Endothelial cell (in vitro differentiated cells): ENCODE measurements around the gene NANOS2. TPM values are rescaled to one million over a fixed set of nuclear protein-coding genes. Genes with fewer than 3 reads are reported as not detected.

Source experiments
- DNase-seq: peaks from one replicate; pipeline ENCODE4 v3.0.0; 2021; ENCODE audit warnings: low spot score
- H3K27ac Mint-ChIP-seq: one replicate; pipeline ENCODE4 v1.8.0; 2021; ENCODE audit warnings: mixed read lengths, inconsistent platforms; ENCODE audit not compliant: unreplicated experiment
- H3K27me3 Mint-ChIP-seq: one replicate; pipeline ENCODE4 v1.8.0; 2021; ENCODE audit warnings: mild to moderate bottlenecking, moderate library complexity, mixed read lengths, inconsistent platforms; ENCODE audit not compliant: unreplicated experiment
- H3K36me3 Mint-ChIP-seq: one replicate; pipeline ENCODE4 v1.8.0; 2021; ENCODE audit warnings: mild to moderate bottlenecking, low read depth, mixed read lengths, inconsistent platforms; ENCODE audit not compliant: unreplicated experiment
- H3K4me1 Mint-ChIP-seq: one replicate; pipeline ENCODE4 v1.8.0; 2021; ENCODE audit warnings: mild to moderate bottlenecking, mixed read lengths, inconsistent platforms; ENCODE audit not compliant: unreplicated experiment
- H3K4me3 Mint-ChIP-seq: one replicate; pipeline ENCODE4 v1.8.0; 2021; ENCODE audit warnings: mild to moderate bottlenecking, mixed read lengths, inconsistent platforms; ENCODE audit not compliant: unreplicated experiment
- H3K9me3 Mint-ChIP-seq: one replicate; pipeline ENCODE4 v1.8.0; 2021; ENCODE audit warnings: mixed read lengths, inconsistent platforms; ENCODE audit not compliant: unreplicated experiment
- CTCF ChIP-seq: fragments of 200-600 bp; sonication (generic); IDR thresholded peaks from one replicate; pipeline ENCODE4 v1.5.0; 2021; ENCODE audit warnings: antibody characterized with exemption; ENCODE audit not compliant: unreplicated experiment
- total RNA-seq: library from RNA; stranded (reverse); fragmentation: NEBNext Ultra II Directional; extraction: Animal tissue kit (Norgen Biotek cat#: 25700); gene quantifications from one replicate; pipeline ENCODE4 v1.2.1, GENCODE V29; 2021; ENCODE audit not compliant: unreplicated experiment

Gene NANOS2
- total RNA-seq, 1 donor from 2014 or later, result not detected

GRCh38 chr19:45863335-45863839, 51.2 kb downstream of the NANOS2 start:
- no peak for DNase-seq
- TF ChIP-seq CTCF, result no peak
- Mint-ChIP-seq H3K27me3 (peaks cover 14% of the 10 kb centered on the region), H3K4me3 (peak overlapping the region; percentile 97), H3K27ac (peak overlapping the region; percentile 89), H3K36me3 (peaks cover 10% of the 10 kb centered on the region), H3K9me3 (no peaks in the 10 kb centered on the region), H3K4me1 (peaks cover 18% of the 10 kb centered on the region)

Other genes starting within 250 kb of the NANOS2 start
- 1.6 TPM for gene GIPR, start 246.6 kb downstream of the NANOS2 start, total RNA-seq
- gene SNRPD2, start 222.8 kb downstream of the NANOS2 start, total RNA-seq, result 479 TPM
- gene QPCTL, start 222.1 kb downstream of the NANOS2 start, total RNA-seq, result 10.6 TPM
- 29.9 TPM for gene FBXO46, start 183.9 kb downstream of the NANOS2 start, total RNA-seq
- gene MEIOSIN, start 181.3 kb downstream of the NANOS2 start, total RNA-seq, result not detected
- 21.9 TPM for gene SIX5, start 145.5 kb downstream of the NANOS2 start, total RNA-seq
- 80.3 TPM for gene DMPK, start 132.3 kb downstream of the NANOS2 start, total RNA-seq
- 95.3 TPM for gene DMWD, start 121.9 kb downstream of the NANOS2 start, total RNA-seq
- gene RSPH6A, start 99.5 kb downstream of the NANOS2 start, total RNA-seq, result 0.28 TPM
- gene SYMPK, start 51.6 kb downstream of the NANOS2 start, total RNA-seq, result 70.7 TPM
- gene FOXA3, start 50.5 kb downstream of the NANOS2 start, total RNA-seq, result 1.1 TPM
- gene IRF2BP1, start 28.6 kb downstream of the NANOS2 start, total RNA-seq, result 17.6 TPM
- gene MYPOP, start 12.2 kb downstream of the NANOS2 start, total RNA-seq, result 9.0 TPM
- 86.0 TPM for gene NOVA2, start 59.1 kb upstream of the NANOS2 start, total RNA-seq
- 9.5 TPM for gene CCDC61, start 80.7 kb upstream of the NANOS2 start, total RNA-seq
- 0.54 TPM for gene PGLYRP1, start 108.3 kb upstream of the NANOS2 start, total RNA-seq
- gene IGFL4, start 126.2 kb upstream of the NANOS2 start, total RNA-seq, result not detected
- not detected for gene IGFL3, start 209.9 kb upstream of the NANOS2 start, total RNA-seq
- not detected for gene IGFL2, start 233.5 kb upstream of the NANOS2 start, total RNA-seq